Measurements from ENCODE around the gene IKBKE. TPM values are rescaled to one million over a fixed set of nuclear protein-coding genes. Genes with fewer than 3 reads are reported as not detected.

Gene IKBKE
- total and polyA plus RNA-seq, 2 donors (not counting 3 experiments of a cell fraction or from before 2014, with no cell fraction given) = 17.9 to 20.7 TPM

- ChIA-PET POLR2A (no interaction called here), CTCF (interaction anchor here (0.8 to 1.4 kb wide), 2 partner anchors 37 to 44 kb away, joined by 3 to 4 read pairs; no protein-coding TSS in a partner anchor)
- Histone ChIP-seq H3K9me1 (replicated peaks; ENCODE audit: control insufficient read depth, extremely low read depth, insufficient read depth, low read length) (no peaks in the 10 kb centered on the region), H3K9me3 (replicated peaks; ENCODE audit: control insufficient read depth, insufficient read depth, low read length) (no peaks in the 10 kb centered on the region), H3K27me3 (ENCODE audit: control insufficient read depth in 2 of 2, insufficient read depth in 2 of 2, low read length in 2 of 2) (peaks cover 0 to 13% of the 10 kb centered on the region in 2 experiments), H3K27ac (ENCODE audit: insufficient read depth, low read depth, low read length) (no peak overlapping the region), H3K36me3 (ENCODE audit: control insufficient read depth in 2 of 2, extremely low read depth in 1 of 2, insufficient read depth in 2 of 2, low read length in 2 of 2) (no peaks in the 10 kb centered on the region), H2AFZ (ENCODE audit: low read depth, low read length) (no peak overlapping the region), H3K4me1 (ENCODE audit: control insufficient read depth, extremely low read depth, insufficient read depth, low read length) (no peaks in the 10 kb centered on the region), H3K79me2 (ENCODE audit: control insufficient read depth, insufficient read depth, low read length) (no peaks in the 10 kb centered on the region), H4K20me1 (replicated peaks; ENCODE audit: control insufficient read depth, extremely low read depth, insufficient read depth, low read length) (no peaks in the 10 kb centered on the region), H3K4me2 (ENCODE audit: insufficient read depth, low read length) (no peak overlapping the region), H3K4me3 (replicated peaks in 1 of 3; ENCODE audit: insufficient read depth in 1 of 3, low read depth in 1 of 3, low read length in 3 of 3) (no peak overlapping the region), H3K9ac (replicated peaks; ENCODE audit: extremely low read depth, insufficient read depth, low read length) (no peak overlapping the region)
- intact Hi-C loops (cut with micrococcal nuclease) (no loop called here), dilution Hi-C loops (cut with MboI; ENCODE audit: extremely low pct_ligation_motif_present, low sequenced_read_pairs) (no loop called here)
- no TSS peak for BruUV-seq (replicated peaks)
- TF ChIP-seq POLR2AphosphoS5 (IDR thresholded peaks at IDR 0.05; ENCODE audit: insufficient read depth, low read depth, low read length) (no peak), FOS (IDR thresholded peaks at IDR 0.05; ENCODE audit: borderline replicate concordance, insufficient read depth, low read length) (no peak), CTCF (IDR thresholded peaks at IDR 0.05; ENCODE audit: extremely low read depth in 1 of 2, insufficient read depth in 1 of 2, low read depth in 1 of 2, low read length in 2 of 2) (no peak), JUN (IDR thresholded peaks at IDR 0.05; ENCODE audit: borderline replicate concordance, insufficient read depth, insufficient read length, low read depth) (no peak), MYC (IDR thresholded peaks at IDR 0.05; ENCODE audit: low read depth, low read length) (no peak), POLR2A (IDR thresholded peaks at IDR 0.05; ENCODE audit: low read depth, low read length) (no peak), EZH2 (IDR thresholded peaks at IDR 0.05; ENCODE audit: borderline replicate concordance, low read depth, low read length, severe bottlenecking) (no peak)
- no peak for FAIRE-seq
- no peak for DNase-seq (ENCODE audit: low read depth, low spot score)
These were observed 68.8 kb downstream of the IKBKE start for GRCh38 chr1:206538901-206539640.

All from endothelial cell of umbilical vein (primary cell).